Neural cell (in vitro differentiated cells): ENCODE results near the gene VPS41. TPM values are rescaled to one million over a fixed set of nuclear protein-coding genes. Genes with fewer than 3 reads are reported as not detected.

Experiments
- H2AFZ ChIP-seq: fragments of 200-600, 300-800 bp; sonication (generic), shearing (Covaris generic); 2 replicates; pipeline ENCODE4 v1.6.0; 2014; ENCODE audit warnings: low read depth, mild to moderate bottlenecking, antibody characterized with exemption, low read length, moderate library complexity
- H3F3A ChIP-seq: fragments of 200-600 bp; shearing (Covaris generic); 2 replicates; pipeline ENCODE4 v1.6.1; 2016; ENCODE audit warnings: mild to moderate bottlenecking, moderate library complexity, mixed read lengths, antibody characterized with exemption, low read length; ENCODE audit not compliant: insufficient read depth, poor library complexity, severe bottlenecking
- H3K27ac ChIP-seq: fragments of 200-600, 300-800 bp; sonication (generic), shearing (Covaris generic); 2 replicates; pipeline ENCODE4 v1.5.1; 2014; ENCODE audit warnings: mild to moderate bottlenecking, low read length, moderate library complexity
- H3K27me3 ChIP-seq: fragments of 300-800, 200-600 bp; sonication (generic), shearing (Covaris generic); 2 replicates; pipeline ENCODE4 v1.6.0; 2014; ENCODE audit warnings: mild to moderate bottlenecking, low read depth, low read length, moderate library complexity; ENCODE audit not compliant: insufficient read depth
- H3K36me3 ChIP-seq: fragments of 300-800, 200-600 bp; sonication (generic), shearing (Covaris generic); 2 replicates; pipeline ENCODE4 v1.5.1; 2014; ENCODE audit warnings: mild to moderate bottlenecking, antibody characterized with exemption, low read length, moderate library complexity; ENCODE audit not compliant: insufficient read depth
- H3K4me2 ChIP-seq: fragments of 300-800, 200-600 bp; sonication (generic), shearing (Covaris generic); 2 replicates; pipeline ENCODE4 v1.6.0; 2014; ENCODE audit warnings: mild to moderate bottlenecking, low read length
- H3K4me3 ChIP-seq: fragments of 300-800, 200-600 bp; sonication (generic), shearing (Covaris generic); 2 replicates; pipeline ENCODE4 v1.5.1; 2014; ENCODE audit warnings: mild to moderate bottlenecking, low read length, moderate library complexity
- H3K79me2 ChIP-seq: fragments of 200-600 bp; shearing (Covaris generic); replicated peaks from 2 replicates; pipeline ENCODE4 v1.6.0; 2014; ENCODE audit warnings: mild to moderate bottlenecking, low read length, moderate library complexity; ENCODE audit not compliant: insufficient read depth
- H3K9ac ChIP-seq: fragments of 300-800, 200-600 bp; sonication (generic), shearing (Covaris generic); 2 replicates; pipeline ENCODE4 v1.6.1; 2016; ENCODE audit warnings: mild to moderate bottlenecking, low read length, mixed read lengths
- H3K9me2 ChIP-seq: fragments of 200-600 bp; shearing (Covaris generic); 2 replicates; pipeline ENCODE4 v1.6.1; 2016; ENCODE audit warnings: mild to moderate bottlenecking, low read length, mixed read lengths; ENCODE audit not compliant: insufficient read depth
- H3K9me3 ChIP-seq: fragments of 200-600, 300-800 bp; sonication (generic), shearing (Covaris generic); 2 replicates; pipeline ENCODE4 v1.6.1; 2016; ENCODE audit warnings: mild to moderate bottlenecking, mixed run types, low read length, moderate library complexity, mixed read lengths
- H4K20me1 ChIP-seq: fragments of 200-600 bp; shearing (Covaris generic); 2 replicates; pipeline ENCODE4 v1.6.1; 2016; ENCODE audit warnings: mild to moderate bottlenecking, mixed run types; ENCODE audit not compliant: insufficient read depth
- CTCF ChIP-seq: fragments of 450-650 bp; IDR thresholded peaks from 2 replicates; pipeline ENCODE4 v1.5.1; 2014; ENCODE audit warnings: antibody characterized with exemption, mild to moderate bottlenecking, moderate library complexity; ENCODE audit not compliant: poor library complexity, severe bottlenecking
- EP300 ChIP-seq: fragments of 450-650 bp; conservative IDR thresholded peaks from 2 replicates; pipeline ENCODE4 v1.6.1; 2014; ENCODE audit warnings: antibody characterized with exemption, mild to moderate bottlenecking, moderate library complexity; ENCODE audit not compliant: poor library complexity, severe bottlenecking
- EZH2 ChIP-seq: fragments of 200-600, 300-800 bp; shearing (Covaris generic), sonication (generic); IDR thresholded peaks from 2 replicates; pipeline ENCODE4 v1.6.1; 2014; ENCODE audit warnings: antibody characterized with exemption, low read length, borderline replicate concordance, mild to moderate bottlenecking; ENCODE audit not compliant: insufficient read depth, poor library complexity, severe bottlenecking
- MXI1 ChIP-seq: fragments of 450-650 bp; conservative IDR thresholded peaks from 2 replicates; pipeline ENCODE4 v1.6.1; 2014; ENCODE audit warnings: antibody characterized with exemption, mild to moderate bottlenecking; ENCODE audit not compliant: poor library complexity, severe bottlenecking
- POLR2AphosphoS5 ChIP-seq: IDR thresholded peaks from 2 replicates; pipeline ENCODE4 v1.6.1; 2012
- RAD21 ChIP-seq: fragments of 450-650 bp; conservative IDR thresholded peaks from 2 replicates; pipeline ENCODE4 v1.6.1; 2014; ENCODE audit warnings: antibody characterized with exemption, mild to moderate bottlenecking, moderate library complexity
- SMC3 ChIP-seq: fragments of 450-650 bp; conservative IDR thresholded peaks from 2 replicates; pipeline ENCODE4 v1.6.1; 2014; ENCODE audit warnings: antibody characterized with exemption, mild to moderate bottlenecking, moderate library complexity; ENCODE audit not compliant: poor library complexity
- TAF1 ChIP-seq: IDR thresholded peaks from 2 replicates; pipeline ENCODE4 v1.6.1; 2012; ENCODE audit warnings: low read depth
- polyA plus RNA-seq: library from polyadenylated mRNA; depleted of rRNA; stranded (reverse); fragments of >200 nt; gene quantifications from 2 replicates; pipeline ENCODE4 v1.2.3, GENCODE V29; 2014
- TF ChIP-seq, protein P1 (sequence below): IDR thresholded peaks from 2 replicates; pipeline ENCODE4 v1.6.1; 2012; ENCODE audit warnings: borderline replicate concordance

VPS41 gene
- polyA plus RNA-seq, 1 donor from 2014 or later = 64.0 TPM

DNA sequence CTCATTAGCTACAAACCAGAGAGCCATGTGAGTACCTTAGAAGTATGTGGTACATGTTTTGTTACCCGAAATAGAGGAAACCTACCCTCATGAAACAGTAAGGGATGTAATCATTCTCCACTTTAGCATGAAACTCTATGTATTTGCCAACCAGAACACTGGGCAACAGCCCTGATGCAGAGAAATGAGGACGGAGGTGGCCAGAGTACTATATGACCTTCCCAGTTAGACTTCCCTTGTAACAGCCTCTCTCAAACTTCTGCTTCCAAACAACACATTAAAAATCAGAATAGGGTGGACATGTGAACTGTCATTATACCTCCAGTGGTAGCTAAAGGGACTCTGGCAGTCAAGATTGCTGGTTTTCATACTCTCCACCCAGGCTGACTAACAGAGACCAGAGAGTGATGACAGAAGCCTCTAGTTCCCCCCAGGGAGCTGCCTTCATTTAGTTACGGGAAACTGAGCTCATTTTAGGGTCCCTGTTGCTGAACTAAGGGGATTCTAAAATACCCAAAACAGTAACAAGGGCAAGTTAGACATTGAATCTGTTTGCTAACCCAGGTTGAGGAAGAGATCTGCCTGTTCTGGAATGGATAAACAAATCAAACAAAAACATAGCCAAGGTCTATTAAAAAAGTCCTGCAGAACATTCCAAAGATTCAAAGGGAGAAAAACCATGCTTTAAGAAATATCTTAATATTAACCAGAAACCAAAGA is 83.1 kb downstream of the VPS41 start:
- H3K36me3 ChIP-seq = no peaks in the 10 kb centered on the region
- H3K27ac ChIP-seq = no peak overlapping the region
- H3K9ac ChIP-seq = no peak overlapping the region
- no peaks in the 10 kb centered on the region for H3K79me2 ChIP-seq
- H3K9me3 ChIP-seq = peaks cover 4% of the 10 kb centered on the region
- no peak overlapping the region for H2AFZ ChIP-seq
- no peaks in the 10 kb centered on the region for H3K27me3 ChIP-seq
- H3K9me2 ChIP-seq = no peaks in the 10 kb centered on the region
- no peak overlapping the region for H3K4me3 ChIP-seq
- TF ChIP-seq SMC3 = no peak
- no peak for TF ChIP-seq MXI1
- TF ChIP-seq RAD21 = no peak
- TF ChIP-seq CTCF = no peak
- TF ChIP-seq, protein P1, sequence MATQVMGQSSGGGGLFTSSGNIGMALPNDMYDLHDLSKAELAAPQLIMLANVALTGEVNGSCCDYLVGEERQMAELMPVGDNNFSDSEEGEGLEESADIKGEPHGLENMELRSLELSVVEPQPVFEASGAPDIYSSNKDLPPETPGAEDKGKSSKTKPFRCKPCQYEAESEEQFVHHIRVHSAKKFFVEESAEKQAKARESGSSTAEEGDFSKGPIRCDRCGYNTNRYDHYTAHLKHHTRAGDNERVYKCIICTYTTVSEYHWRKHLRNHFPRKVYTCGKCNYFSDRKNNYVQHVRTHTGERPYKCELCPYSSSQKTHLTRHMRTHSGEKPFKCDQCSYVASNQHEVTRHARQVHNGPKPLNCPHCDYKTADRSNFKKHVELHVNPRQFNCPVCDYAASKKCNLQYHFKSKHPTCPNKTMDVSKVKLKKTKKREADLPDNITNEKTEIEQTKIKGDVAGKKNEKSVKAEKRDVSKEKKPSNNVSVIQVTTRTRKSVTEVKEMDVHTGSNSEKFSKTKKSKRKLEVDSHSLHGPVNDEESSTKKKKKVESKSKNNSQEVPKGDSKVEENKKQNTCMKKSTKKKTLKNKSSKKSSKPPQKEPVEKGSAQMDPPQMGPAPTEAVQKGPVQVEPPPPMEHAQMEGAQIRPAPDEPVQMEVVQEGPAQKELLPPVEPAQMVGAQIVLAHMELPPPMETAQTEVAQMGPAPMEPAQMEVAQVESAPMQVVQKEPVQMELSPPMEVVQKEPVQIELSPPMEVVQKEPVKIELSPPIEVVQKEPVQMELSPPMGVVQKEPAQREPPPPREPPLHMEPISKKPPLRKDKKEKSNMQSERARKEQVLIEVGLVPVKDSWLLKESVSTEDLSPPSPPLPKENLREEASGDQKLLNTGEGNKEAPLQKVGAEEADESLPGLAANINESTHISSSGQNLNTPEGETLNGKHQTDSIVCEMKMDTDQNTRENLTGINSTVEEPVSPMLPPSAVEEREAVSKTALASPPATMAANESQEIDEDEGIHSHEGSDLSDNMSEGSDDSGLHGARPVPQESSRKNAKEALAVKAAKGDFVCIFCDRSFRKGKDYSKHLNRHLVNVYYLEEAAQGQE = no peak
- TF ChIP-seq POLR2AphosphoS5 = no peak
- no peak for TF ChIP-seq EZH2
- no peak for TF ChIP-seq TAF1
- TF ChIP-seq EP300 = no peak
- H3F3A ChIP-seq = no peaks in the 10 kb centered on the region
- no peaks in the 10 kb centered on the region for H4K20me1 ChIP-seq
- no peak overlapping the region for H3K4me2 ChIP-seq

- Histone ChIP-seq H4K20me1 (no peaks in the 10 kb centered on the region), H3K36me3 (no peaks in the 10 kb centered on the region), H3K27me3 (no peaks in the 10 kb centered on the region), H3K27ac (no peak overlapping the region), H2AFZ (no peak overlapping the region), H3K79me2 (no peaks in the 10 kb centered on the region), H3K4me3 (no peak overlapping the region), H3K4me2 (no peak overlapping the region), H3F3A (no peaks in the 10 kb centered on the region), H3K9me3 (peaks cover 4% of the 10 kb centered on the region), H3K9ac (no peak overlapping the region), H3K9me2 (no peaks in the 10 kb centered on the region)
- TF ChIP-seq EP300 = no peak
- no peak for TF ChIP-seq SMC3
- TF ChIP-seq POLR2AphosphoS5 = no peak
- TF ChIP-seq CTCF = no peak
Observed at GRCh38 chr7:38824948-38825347, 84.0 kb downstream of the VPS41 start.
